T47D (cell line): ENCODE results near the gene STAU1.
"Not testable (repeated sequence)": the region's sequence is repeated elsewhere in the genome, so short reads cannot be mapped to it uniquely, and the experiment has no call there.

ENCODE experiments used
- DNase-seq, 2 experiments: peaks; one replicate each; pipeline versions ENCODE4 v3.0.0 to v3.0.0-alpha.2; 2011 to 2012; ENCODE audit warnings: low read depth in 1 of 2, low spot score in 1 of 2
- JUND ChIP-seq: IDR thresholded peaks from 2 replicates; pipeline ENCODE4 v1.6.1; 2012; ENCODE audit warnings: low read depth
- in situ Hi-C: cut with HindIII; loops from 2 replicates; pipeline ENCODE4 v1.10.0; 2016; ENCODE audit warnings: low sequenced_read_pairs, low pct_unique_long_range_greater_than_20kb

Gene STAU1

DNA sequence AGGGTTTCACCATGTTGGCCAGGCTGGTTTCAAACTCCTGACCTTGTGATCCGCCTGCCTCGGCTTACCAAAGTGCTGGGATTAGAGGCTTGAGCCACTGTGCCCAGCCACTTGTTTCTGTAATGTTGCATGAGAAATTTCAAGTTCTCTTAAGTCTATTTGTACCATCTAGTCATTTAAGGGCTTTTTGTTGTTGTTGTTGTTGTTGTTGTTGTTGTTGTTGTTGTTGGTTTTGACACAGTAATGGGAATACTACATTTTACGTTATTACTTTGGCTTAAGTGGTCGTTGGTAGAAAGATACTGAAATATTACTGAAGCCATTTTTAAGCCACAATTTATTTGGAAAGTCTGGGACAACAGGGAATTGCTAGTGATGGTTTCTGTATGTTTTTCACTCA lies 90.0 kb downstream of the STAU1 start:
- in situ Hi-C loops = no loop called here
- no peak for DNase-seq
- no peak for TF ChIP-seq JUND

DNA sequence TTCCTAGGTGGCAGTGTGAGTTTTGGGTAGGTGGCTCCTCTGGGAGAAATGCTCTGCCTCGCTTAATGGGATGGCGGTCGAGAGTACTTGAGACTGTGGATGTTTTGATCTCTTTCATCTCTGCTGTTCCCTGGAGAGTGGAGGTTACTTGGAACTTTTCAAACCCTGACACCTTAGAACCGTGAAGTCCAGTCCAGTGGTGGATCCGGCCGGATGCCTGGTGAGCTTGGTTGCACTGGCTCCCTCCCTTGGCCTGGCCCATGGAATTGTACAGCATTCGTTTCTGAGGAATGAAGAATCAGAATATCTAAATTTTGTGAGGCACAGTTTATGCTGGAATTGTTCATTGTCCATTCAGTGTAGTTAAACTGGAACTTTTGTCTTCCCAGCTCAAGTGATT lies 91.0 kb downstream of the STAU1 start:
- DNase-seq = no peak
- in situ Hi-C loops = no loop called here
- TF ChIP-seq JUND = no peak

DNA sequence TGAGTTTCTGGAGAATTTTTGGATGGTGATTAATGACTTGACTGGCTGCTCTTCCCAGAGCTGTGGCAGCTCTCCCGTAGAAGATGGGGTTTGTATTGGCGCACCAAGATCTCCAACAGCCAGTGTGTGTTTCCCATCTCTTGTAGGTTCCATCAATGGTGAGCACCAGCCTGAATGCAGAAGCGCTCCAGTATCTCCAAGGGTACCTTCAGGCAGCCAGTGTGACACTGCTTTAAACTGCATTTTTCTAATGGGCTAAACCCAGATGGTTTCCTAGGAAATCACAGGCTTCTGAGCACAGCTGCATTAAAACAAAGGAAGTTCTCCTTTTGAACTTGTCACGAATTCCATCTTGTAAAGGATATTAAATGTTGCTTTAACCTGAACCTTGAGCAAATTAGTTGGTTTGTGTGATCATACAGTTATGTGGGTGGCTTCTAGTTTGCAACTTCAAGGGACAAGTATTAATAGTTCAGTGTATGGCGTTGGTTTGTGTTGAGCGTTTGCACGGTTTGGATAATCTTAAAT lies 91.9 kb downstream of the STAU1 start:
- in situ Hi-C loops = no loop called here
- TF ChIP-seq JUND = no peak
- DNase-seq = no peak

DNA sequence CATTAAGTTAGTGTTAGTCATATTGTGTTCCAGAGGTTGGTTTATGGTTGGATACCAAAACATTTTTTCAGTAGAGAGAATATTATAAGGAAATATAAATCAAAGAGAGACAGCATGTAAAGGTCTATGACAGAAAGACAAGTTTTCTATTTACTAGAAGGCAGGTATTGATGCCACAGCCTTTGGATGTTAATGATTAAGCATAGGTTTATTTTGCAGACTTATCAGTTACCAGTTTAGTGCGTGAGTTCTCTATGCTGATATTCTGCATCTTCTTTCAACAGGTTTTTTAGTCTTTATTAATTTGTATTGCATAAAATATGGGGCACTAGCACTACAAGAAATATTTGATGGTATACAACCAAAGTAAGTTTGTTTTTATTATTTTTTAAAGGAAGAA lies 96.4 kb downstream of the STAU1 start:
- no peak for TF ChIP-seq JUND
- DNase-seq = no peak
- in situ Hi-C loops = no loop called here

DNA sequence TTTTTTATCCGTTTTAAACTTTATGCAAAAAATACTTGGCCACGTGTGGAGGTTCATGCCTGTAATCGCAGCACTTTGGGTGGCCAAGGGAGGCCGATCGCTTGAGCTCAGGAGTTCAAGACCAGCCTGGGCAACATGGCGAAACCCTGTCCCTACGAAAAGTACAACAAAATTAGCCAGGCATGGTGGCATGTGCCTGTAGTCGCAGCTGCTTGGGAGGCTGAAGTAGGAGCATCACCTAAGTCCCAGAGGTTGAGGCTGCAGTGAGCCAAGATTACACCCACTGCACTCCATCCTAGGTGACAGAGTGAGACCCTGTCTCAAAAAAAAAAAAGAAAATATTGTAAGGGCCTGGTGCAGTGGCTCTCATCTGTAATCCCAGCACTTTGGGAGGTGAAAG lies 97.0 kb downstream of the STAU1 start:
- no peak for TF ChIP-seq JUND
- in situ Hi-C loops = no loop called here

DNA sequence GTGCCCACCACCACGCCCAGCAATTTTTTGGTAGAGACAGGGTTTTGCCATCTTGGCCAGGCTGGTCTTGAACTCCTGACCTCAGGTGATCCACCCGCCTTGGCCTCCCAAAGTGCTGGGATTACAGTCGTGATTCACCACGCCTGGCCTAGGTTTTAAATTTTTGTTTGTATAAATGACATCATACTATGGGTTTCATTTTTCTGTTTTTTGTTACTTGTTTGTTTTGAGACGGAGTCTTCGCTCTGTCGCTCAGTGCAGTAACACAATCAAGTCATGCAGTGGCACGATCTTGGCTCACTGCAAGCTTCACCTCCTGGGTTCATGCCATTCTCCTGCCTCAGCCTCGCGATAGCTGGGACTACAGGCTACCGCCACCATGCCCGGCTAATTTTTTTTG lies 105.8 kb downstream of the STAU1 start:
- DNase-seq, in situ Hi-C loops: not testable (repeated sequence)

More for the DNA sequence above, 97.0 kb downstream of the STAU1 start:
- no peak for DNase-seq

DNA sequence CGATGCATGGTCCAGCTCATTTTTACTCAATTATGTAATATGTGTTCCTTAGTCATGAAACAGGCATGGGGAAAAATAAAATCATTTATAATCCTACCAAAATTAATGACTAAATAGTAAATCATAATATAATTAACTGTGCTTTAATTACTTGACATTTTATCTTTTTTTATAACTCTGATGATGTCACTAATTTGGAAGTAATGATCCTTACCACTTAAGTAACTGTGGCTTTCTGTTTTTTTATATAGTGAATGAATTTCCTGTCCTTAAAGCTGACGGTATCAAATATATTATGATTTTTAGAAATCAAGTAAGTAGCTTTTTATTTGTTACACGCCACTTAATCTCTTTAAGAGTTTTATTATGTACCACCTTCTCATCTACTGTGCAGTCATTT lies 109.8 kb downstream of the STAU1 start:
- no peak for TF ChIP-seq JUND
- no peak for DNase-seq

DNA sequence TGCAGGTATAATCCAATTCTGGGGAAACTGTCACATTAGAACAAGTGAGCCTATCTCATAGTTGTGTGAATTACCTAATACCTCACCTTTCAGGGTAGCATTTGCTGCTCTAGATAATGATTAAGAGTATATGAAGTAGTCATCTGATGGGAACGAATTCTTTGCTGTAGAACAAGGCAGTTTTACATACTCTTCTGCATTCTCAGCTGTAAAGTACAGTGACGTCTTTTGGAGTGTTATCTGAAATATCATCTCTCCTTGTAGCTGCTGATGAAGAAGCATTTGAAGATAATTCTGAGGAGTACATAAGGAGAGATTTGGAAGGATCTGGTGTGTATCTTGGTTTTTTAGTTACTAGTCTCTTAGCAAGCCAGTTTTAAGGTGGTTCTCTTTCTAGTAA lies 113.6 kb downstream of the STAU1 start:
- DNase-seq = no peak
- TF ChIP-seq JUND = no peak
- in situ Hi-C loops = no loop called here

More for the DNA sequence above, 109.8 kb downstream of the STAU1 start:
- in situ Hi-C loops = no loop called here
